HCT116 (cell line): Measurements from ENCODE around the gene TPM3. TPM values are rescaled to one million over a fixed set of nuclear protein-coding genes. Genes with fewer than 3 reads are reported as not detected.

Experiments used
- ATAC-seq: fragments of 200-7000 bp; cut with Tn5 transposase; 2 replicates; pipeline ENCODE4 v1.9.1; 2020; ENCODE audit warnings: mild to moderate bottlenecking, moderate library complexity
- BruUV-seq: library from RNA; stranded (reverse); fragments of 400-500 nt; replicated peaks from 2 replicates; lab custom pipeline; 2021; lab: Mats Ljungman, UMichigan
- CTCF ChIA-PET: fragments of 300-600 bp; sonication (Branson Sonifier 250); formaldehyde crosslinking; loops from one replicate; lab custom pipeline; 2021; ENCODE audit warnings: antibody characterized with exemption; lab: Charles Lee
- POLR2A ChIA-PET: fragments of 300-600, 350-600 bp; sonication (Branson Sonifier 250); formaldehyde crosslinking; loops from one replicate; lab custom pipeline; 2021; ENCODE audit warnings: antibody characterized with exemption; lab: Charles Lee
- RAD21 ChIA-PET, 2 experiments: fragments of 300-600 bp; sonication (Branson Sonifier 250); formaldehyde crosslinking; loops; one replicate each; lab custom pipeline; 2023; ENCODE audit warnings: low total read pairs in 2 of 2; ENCODE audit not compliant: uncharacterized antibody in 2 of 2, unreplicated experiment in 2 of 2, low non-redundant PET in 1 of 2; lab: Charles Lee
- DNase-seq: peaks from one replicate; pipeline ENCODE4 v3.0.0-alpha.2; 2010; ENCODE audit warnings: low read depth, low spot score
- H2AFZ ChIP-seq: fragments of 200-600 bp; shearing (Covaris generic), sonication (generic); 2 replicates; pipeline ENCODE4 v1.6.1; 2017; ENCODE audit warnings: low read depth, mixed run types, mixed read lengths, antibody characterized with exemption, low read length; ENCODE audit not compliant: poor library complexity, severe bottlenecking
- H3K27ac ChIP-seq: 2 replicates; pipeline ENCODE4 v1.5.1; 2012; ENCODE audit warnings: low read depth, low read length
- H3K27me3 ChIP-seq: fragments of 200-600 bp; sonication (generic); 2 replicates; pipeline ENCODE4 v1.6.1; 2016; ENCODE audit warnings: mixed run types, low read length, mixed read lengths; ENCODE audit not compliant: insufficient read depth
- H3K36me3 ChIP-seq, 2 experiments: fragments of 200-500 bp in 1 of 2; fragments of 200-600 bp in 1 of 2; sonication (Bioruptor generic) in 1 of 2; sonication (generic) in 1 of 2; 2 replicates each; pipeline versions ENCODE4 v1.5.1 to v1.6.1; 2014 to 2016; ENCODE audit warnings: low read length in 2 of 2, inconsistent platforms in 1 of 2, mixed read lengths in 1 of 2, mixed run types in 1 of 2; ENCODE audit not compliant: insufficient read depth in 2 of 2, control insufficient read depth in 1 of 2
- H3K4me1 ChIP-seq, 2 experiments: fragments of 200-600 bp in 1 of 2; sonication (generic) in 1 of 2; 2 replicates each; pipeline versions ENCODE4 v1.5.1 to v1.6.1; 2012 to 2017; ENCODE audit warnings: low read length in 2 of 2, inconsistent platforms in 1 of 2, mild to moderate bottlenecking in 1 of 2, mixed read lengths in 1 of 2, mixed run types in 1 of 2, moderate library complexity in 1 of 2; ENCODE audit not compliant: insufficient read depth in 2 of 2, control insufficient read depth in 1 of 2
- H3K4me2 ChIP-seq: fragments of 200-600 bp; sonication (generic); 2 replicates; pipeline ENCODE4 v1.6.1; 2017; ENCODE audit warnings: mixed run types, low read length, mixed read lengths
- H3K4me3 ChIP-seq, 2 experiments: fragments of 200-600 bp in 1 of 2; sonication (generic) in 1 of 2; replicated peaks in 1 of 2; 2 replicates each; pipeline ENCODE4 v1.5.1; 2011 to 2016; ENCODE audit warnings: low read length in 2 of 2, control low read depth in 1 of 2, low read depth in 1 of 2, mild to moderate bottlenecking in 1 of 2, mixed read lengths in 1 of 2, mixed run types in 1 of 2
- H3K79me2 ChIP-seq: fragments of 200-600 bp; sonication (generic); 2 replicates; pipeline ENCODE4 v1.6.1; 2017; ENCODE audit warnings: mild to moderate bottlenecking, mixed run types, low read length, moderate library complexity, mixed read lengths; ENCODE audit not compliant: insufficient read depth
- H3K9ac ChIP-seq: fragments of 200-600 bp; sonication (generic); 2 replicates; pipeline ENCODE4 v1.6.1; 2016; ENCODE audit warnings: low read length, mixed read lengths
- H3K9me2 ChIP-seq: fragments of 200-600 bp; sonication (generic), shearing (Covaris generic); 2 replicates; pipeline ENCODE4 v1.6.1; 2017; ENCODE audit warnings: mixed run types, mild to moderate bottlenecking, moderate library complexity; ENCODE audit not compliant: insufficient read depth
- H3K9me3 ChIP-seq, 2 experiments: fragments of 200-500 bp in 1 of 2; fragments of 200-600 bp in 1 of 2; sonication (Bioruptor generic) in 1 of 2; sonication (generic) in 1 of 2; 2 replicates each; pipeline ENCODE4 v1.6.1; 2014 to 2017; ENCODE audit warnings: low read length in 2 of 2, mixed read lengths in 2 of 2, inconsistent platforms in 1 of 2, low read depth in 1 of 2, mild to moderate bottlenecking in 1 of 2, mixed run types in 1 of 2, moderate library complexity in 1 of 2; ENCODE audit not compliant: control insufficient read depth in 1 of 2, insufficient read depth in 1 of 2
- H4K20me1 ChIP-seq: fragments of 200-600 bp; sonication (generic), shearing (Covaris generic); 2 replicates; pipeline ENCODE4 v1.6.1; 2017; ENCODE audit warnings: mixed run types, mild to moderate bottlenecking, moderate library complexity; ENCODE audit not compliant: insufficient read depth
- CBX3 ChIP-seq: IDR thresholded peaks from 2 replicates; pipeline ENCODE4 v1.6.1; 2012; ENCODE audit warnings: low read depth
- CTCF ChIP-seq, 3 experiments: fragments of 200-600 bp in 1 of 3; sonication (generic) in 1 of 3; IDR thresholded peaks in 2 of 3; conservative IDR thresholded peaks in 1 of 3; 2 replicates each; pipeline ENCODE4 v1.5.1; 2012 to 2017; ENCODE audit warnings: low read depth in 2 of 3, low read length in 2 of 3, antibody characterized with exemption in 1 of 3, borderline replicate concordance in 1 of 3, control low read depth in 1 of 3, mild to moderate bottlenecking in 1 of 3, mixed read lengths in 1 of 3, mixed run types in 1 of 3, moderate library complexity in 1 of 3; ENCODE audit not compliant: insufficient read depth in 1 of 3
- EZH2 ChIP-seq: fragments of 200-600 bp; sonication (generic); IDR thresholded peaks from 2 replicates; pipeline ENCODE4 v1.6.1; 2017; ENCODE audit warnings: antibody characterized with exemption, mixed run types
- POLR2AphosphoS5 ChIP-seq: IDR thresholded peaks from 2 replicates; pipeline ENCODE4 v1.6.1; 2011; ENCODE audit warnings: mild to moderate bottlenecking, low read depth, low read length, moderate library complexity
- SP1 ChIP-seq: IDR thresholded peaks from 2 replicates; pipeline ENCODE4 v1.6.1; 2012; ENCODE audit warnings: low read depth
- SRF ChIP-seq: IDR thresholded peaks from 2 replicates; pipeline ENCODE4 v1.6.1; 2012; ENCODE audit warnings: low read depth
- intact Hi-C: fragments of 100-400 bp; cut with micrococcal nuclease; formaldehyde crosslinking; loops from 2 replicates; pipeline ENCODE4 v1.10.0; 2022
- total RNA-seq: library from RNA; stranded (reverse); gene quantifications from one replicate; pipeline ENCODE4 v1.2.1, GENCODE V29; 2021; ENCODE audit not compliant: unreplicated experiment

Gene TPM3
- total RNA-seq, 1 experiment from 2014 or later: 457 TPM

- RAD21 ChIA-PET: no interaction called here
- no peak overlapping the region for H3K27ac ChIP-seq
- peaks cover 2 to 8% of the 10 kb centered on the region in 2 experiments; a peak in 2 of 4 replicates for H3K4me1 ChIP-seq
- intact Hi-C loops: no loop called here
- H3K27me3 ChIP-seq: peaks cover 36% of the 10 kb centered on the region; the same call in 1 of the 2 replicates
- H3K36me3 ChIP-seq: no peaks in the 10 kb centered on the region
- no peak overlapping the region for H2AFZ ChIP-seq
- CTCF ChIA-PET: no interaction called here
- ATAC-seq (no peak), DNase-seq (no peak)
- H3K9me3 ChIP-seq: no peaks in the 10 kb centered on the region
- no TSS peak for BruUV-seq
- no peak overlapping the region for H3K4me3 ChIP-seq
- H3K9ac ChIP-seq: no peak overlapping the region
- no peak for TF ChIP-seq EZH2
- no peak for TF ChIP-seq POLR2AphosphoS5
- TF ChIP-seq CBX3: no peak
- no peak for TF ChIP-seq CTCF (IDR thresholded peaks at IDR 0.05 in 2 of 3, conservative IDR thresholded peaks at IDR 0.05 in 1 of 3; ENCODE audit: borderline replicate concordance in 1 of 3, insufficient read depth in 1 of 3, low read depth in 2 of 3, low read length in 2 of 3)
- TF ChIP-seq SP1: no peak
- POLR2A ChIA-PET: interaction anchor here (0.5 kb wide), 1 partner anchor 223 kb away, joined by 3 read pairs; no protein-coding TSS in a partner anchor
- H3K4me2 ChIP-seq: no peak overlapping the region
- H4K20me1 ChIP-seq: no peaks in the 10 kb centered on the region
- peaks cover 4% of the 10 kb centered on the region; the same call in 1 of the 2 replicates for H3K9me2 ChIP-seq
- no peaks in the 10 kb centered on the region for H3K79me2 ChIP-seq
Measured at GRCh38 chr1:154193821-154194220, 1.9 kb upstream of the TPM3 start.

- H3K4me1 ChIP-seq: peaks cover 2 to 8% of the 10 kb centered on the region in 2 experiments; a peak in 2 of 4 replicates
- no peak for TF ChIP-seq EZH2
- TF ChIP-seq SRF: no peak
- no peak for DNase-seq
- no peak overlapping the region for H3K27ac ChIP-seq
- no peak for ATAC-seq
- H3K27me3 ChIP-seq: peaks cover 36% of the 10 kb centered on the region; the same call in 1 of the 2 replicates
- no peak overlapping the region for H3K9ac ChIP-seq
- no peak overlapping the region for H3K4me2 ChIP-seq
- intact Hi-C loops: no loop called here
- no peaks in the 10 kb centered on the region for H3K79me2 ChIP-seq
- no peaks in the 10 kb centered on the region for H4K20me1 ChIP-seq
- no peaks in the 10 kb centered on the region for H3K36me3 ChIP-seq
- peaks cover 4% of the 10 kb centered on the region; the same call in 1 of the 2 replicates for H3K9me2 ChIP-seq
- H3K9me3 ChIP-seq: no peaks in the 10 kb centered on the region
- no peak overlapping the region for H3K4me3 ChIP-seq
- ChIA-PET RAD21 (no interaction called here), CTCF (no interaction called here), POLR2A (interaction anchor here (0.7 kb wide), 1 partner anchor 623 kb away, joined by 4 read pairs; no protein-coding TSS in a partner anchor)
- BruUV-seq: no TSS peak
- no peak overlapping the region for H2AFZ ChIP-seq
Measured at GRCh38 chr1:154192476-154192875, 576 bp upstream of the TPM3 start.
